ENCODE results near the gene SATB2.

Gene SATB2

GRCh38 chr2:199257261-199258224 lies 200.2 kb downstream of the SATB2 start:
- no peak for DNase-seq (ENCODE audit: low spot score)

GRCh38 chr2:199230091-199230490 lies 227.6 kb downstream of the SATB2 start:
- DNase-seq (ENCODE audit: low spot score): no peak

GRCh38 chr2:199228887-199229819 lies 228.6 kb downstream of the SATB2 start:
- peak; percentile 94 for DNase-seq (ENCODE audit: low spot score)

- DNase-seq (ENCODE audit: low spot score): no peak
These were observed 233.9 kb downstream of the SATB2 start for GRCh38 chr2:199223791-199224190.

GRCh38 chr2:199220920-199221319 lies 236.8 kb downstream of the SATB2 start:
- no peak for DNase-seq (ENCODE audit: low spot score)

GRCh38 chr2:199219551-199219950 lies 238.2 kb downstream of the SATB2 start:
- no peak for DNase-seq (ENCODE audit: low spot score)

All from AG08395 (cell line).